ENCODE data around the gene SOX9.

GRCh38 chr17:72142614-72143013, 21.8 kb downstream of the SOX9 start:
- TF ChIP-seq EZH2 (IDR thresholded peaks at IDR 0.05; ENCODE audit: low read depth, low read length, severe bottlenecking) (no peak), EP300 (IDR thresholded peaks at IDR 0.05; ENCODE audit: borderline replicate concordance in 1 of 2, low read depth in 2 of 2, low read length in 2 of 2) (no peak), CTCF (IDR thresholded peaks at IDR 0.05; ENCODE audit: control extremely low read depth in 1 of 3, insufficient read depth in 1 of 3, low read depth in 1 of 3, low read length in 3 of 3) (no peak), GABPA (IDR thresholded peaks at IDR 0.05; ENCODE audit: borderline replicate concordance, insufficient read depth, low read length) (no peak), EGR1 (IDR thresholded peaks at IDR 0.05; ENCODE audit: borderline replicate concordance, low read depth, low read length) (no peak), SP1 (IDR thresholded peaks at IDR 0.05; ENCODE audit: low read depth, low read length) (no peak), YY1 (IDR thresholded peaks at IDR 0.05; ENCODE audit: low read depth, low read length) (no peak), SIRT6 (IDR thresholded peaks at IDR 0.05; ENCODE audit: low read length) (no peak), USF2 (IDR thresholded peaks at IDR 0.05; ENCODE audit: low read length) (no peak), CHD1 (IDR thresholded peaks at IDR 0.05; ENCODE audit: low read depth, low read length) (no peak), SIN3A (conservative IDR thresholded peaks at IDR 0.05 in 1 of 2, IDR thresholded peaks at IDR 0.05 in 1 of 2; ENCODE audit: low read depth in 1 of 2, low read length in 2 of 2) (no peak), ZNF274 (IDR thresholded peaks at IDR 0.05; ENCODE audit: borderline replicate concordance, extremely low read depth, low read length) (no peak), HDAC6 (IDR thresholded peaks at IDR 0.05; ENCODE audit: low read depth, low read length) (no peak)
